HG03108 (cell line): ENCODE measurements around the gene ZNF638.
"Not testable (repeated sequence)": the region's sequence is repeated elsewhere in the genome, so short reads cannot be mapped to it uniquely, and the experiment has no call there.

Source experiments
- ATAC-seq: cut with Tn5 transposase; IDR thresholded peaks from one replicate; pipeline ENCODE4 v1.9.1; 2021; ENCODE audit warnings: moderate library complexity; ENCODE audit not compliant: unreplicated experiment

ZNF638 gene

DNA sequence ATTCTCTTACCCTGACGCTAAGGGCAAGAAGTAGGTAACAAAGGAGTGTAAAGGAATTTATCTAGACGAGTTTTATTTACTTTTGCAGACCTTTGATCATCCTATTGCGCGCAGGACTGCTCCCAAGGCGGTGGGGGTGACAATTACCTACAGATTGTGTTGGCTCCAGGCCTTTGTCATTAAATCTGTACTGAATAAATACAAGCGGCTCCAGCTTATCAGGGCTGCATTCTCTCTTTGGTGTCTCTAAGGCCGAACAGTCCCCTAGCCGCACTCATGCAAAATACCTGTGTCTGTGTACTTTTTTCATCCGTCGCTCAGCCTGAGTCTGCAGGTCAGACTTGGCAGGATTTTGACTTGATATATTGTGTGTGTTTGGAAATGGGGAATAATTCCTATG, 63.9 kb downstream of the ZNF638 start:
- no peak for ATAC-seq

- no peak for ATAC-seq
These were observed 70.8 kb downstream of the ZNF638 start for GRCh38 chr2:71402427-71402826.

DNA sequence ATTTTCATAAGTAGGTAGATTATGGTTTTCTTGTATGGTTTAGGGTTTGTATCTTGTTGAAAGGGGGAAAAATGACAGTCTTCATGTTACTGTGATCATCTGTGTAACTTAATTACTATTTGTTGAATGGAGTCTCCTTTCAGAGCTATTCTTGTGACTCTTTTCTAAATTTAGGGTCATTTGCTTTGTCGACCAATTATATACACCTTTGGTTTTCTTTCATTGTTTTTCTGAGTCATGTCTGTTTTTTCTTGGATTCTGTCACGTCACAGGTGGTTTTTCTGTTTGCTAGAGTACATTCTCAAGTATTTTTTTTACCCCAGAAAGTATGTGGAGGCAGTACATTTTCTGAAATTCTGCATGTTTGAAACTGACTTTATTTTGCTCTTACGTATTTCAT, 78.0 kb downstream of the ZNF638 start:
- ATAC-seq = no peak

GRCh38 chr2:71410696-71411095, 79.1 kb downstream of the ZNF638 start:
- ATAC-seq = no peak

GRCh38 chr2:71416866-71417265, 85.3 kb downstream of the ZNF638 start:
- not testable (repeated sequence) for ATAC-seq

DNA sequence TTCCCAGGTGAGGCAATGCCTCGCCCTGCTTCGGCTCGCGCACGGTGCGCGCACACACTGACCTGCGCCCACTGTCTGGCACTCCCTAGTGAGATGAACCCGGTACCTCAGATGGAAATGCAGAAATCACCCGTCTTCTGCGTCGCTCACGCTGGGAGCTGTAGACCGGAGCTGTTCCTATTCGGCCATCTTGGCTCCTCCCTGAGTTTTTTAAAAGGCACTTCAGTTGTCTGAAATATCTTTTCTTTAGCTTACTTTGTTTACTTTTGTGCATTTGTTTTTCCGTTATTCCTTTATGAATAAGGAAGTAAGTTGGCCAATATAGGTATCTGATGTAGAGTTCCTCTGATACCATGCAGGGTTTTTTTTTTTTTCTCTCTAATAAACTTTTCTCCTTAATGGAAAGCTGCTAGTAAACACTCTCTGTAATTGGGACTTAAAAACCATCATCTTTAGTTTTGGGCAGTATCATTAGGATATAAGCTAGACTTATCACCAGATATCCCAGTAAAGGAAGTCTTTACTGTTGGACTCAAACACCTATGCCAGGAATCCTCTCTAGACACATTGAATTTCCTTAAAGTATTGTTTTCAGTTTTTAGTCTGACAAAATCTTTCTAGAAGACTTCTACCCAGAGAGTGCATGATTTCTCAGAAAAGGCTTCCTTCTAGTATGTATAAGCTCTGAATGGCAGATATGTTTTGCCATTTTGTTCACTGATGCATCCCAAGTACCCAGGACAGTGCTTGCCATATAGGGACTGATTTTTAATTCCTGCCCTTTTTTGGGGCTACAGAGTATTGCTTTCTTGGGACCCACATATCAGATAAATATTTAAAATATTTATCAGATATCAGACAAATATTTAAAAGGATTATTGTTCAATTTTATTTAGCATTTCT, 86.0 kb downstream of the ZNF638 start:
- ATAC-seq = no peak

GRCh38 chr2:71419145-71419544, 87.6 kb downstream of the ZNF638 start:
- no peak for ATAC-seq

DNA sequence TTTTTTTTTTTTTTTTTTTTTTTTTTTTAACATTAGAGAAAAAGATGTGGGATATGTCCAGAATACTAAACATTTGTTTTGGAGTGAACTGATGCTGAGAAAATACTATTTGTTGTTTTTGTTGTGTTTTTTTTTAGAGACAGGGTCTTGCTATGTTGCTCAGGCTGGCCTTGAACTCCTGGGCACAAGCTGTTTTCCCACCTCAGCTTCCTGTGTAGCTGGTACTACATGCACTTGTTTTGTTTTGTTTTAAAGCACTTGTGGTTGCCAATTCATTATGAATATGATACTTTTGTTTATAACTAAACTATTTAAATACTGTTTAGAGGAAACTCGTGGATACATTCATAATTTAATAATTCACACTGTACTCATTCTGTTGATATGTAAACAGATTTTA, 88.4 kb downstream of the ZNF638 start:
- ATAC-seq = no peak

DNA sequence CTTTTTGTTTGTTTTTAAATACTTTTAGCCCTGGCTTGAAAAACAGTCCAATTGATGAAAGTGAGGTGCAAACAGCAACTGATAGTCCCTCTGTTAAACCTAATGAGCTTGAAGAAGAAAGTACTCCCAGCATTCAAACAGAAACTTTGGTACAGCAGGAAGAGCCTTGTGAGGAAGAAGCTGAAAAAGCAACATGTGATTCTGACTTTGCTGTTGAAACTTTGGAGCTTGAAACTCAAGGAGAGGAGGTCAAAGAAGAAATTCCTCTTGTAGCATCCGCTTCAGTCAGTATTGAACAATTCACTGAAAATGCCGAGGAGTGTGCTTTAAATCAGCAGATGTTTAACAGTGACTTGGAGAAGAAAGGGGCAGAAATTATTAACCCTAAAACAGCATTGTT, 91.2 kb downstream of the ZNF638 start:
- no peak for ATAC-seq

GRCh38 chr2:71423817-71424420, 92.3 kb downstream of the ZNF638 start:
- no peak for ATAC-seq

- no peak for ATAC-seq
These were observed 95.1 kb downstream of the ZNF638 start for GRCh38 chr2:71426721-71427120.

DNA sequence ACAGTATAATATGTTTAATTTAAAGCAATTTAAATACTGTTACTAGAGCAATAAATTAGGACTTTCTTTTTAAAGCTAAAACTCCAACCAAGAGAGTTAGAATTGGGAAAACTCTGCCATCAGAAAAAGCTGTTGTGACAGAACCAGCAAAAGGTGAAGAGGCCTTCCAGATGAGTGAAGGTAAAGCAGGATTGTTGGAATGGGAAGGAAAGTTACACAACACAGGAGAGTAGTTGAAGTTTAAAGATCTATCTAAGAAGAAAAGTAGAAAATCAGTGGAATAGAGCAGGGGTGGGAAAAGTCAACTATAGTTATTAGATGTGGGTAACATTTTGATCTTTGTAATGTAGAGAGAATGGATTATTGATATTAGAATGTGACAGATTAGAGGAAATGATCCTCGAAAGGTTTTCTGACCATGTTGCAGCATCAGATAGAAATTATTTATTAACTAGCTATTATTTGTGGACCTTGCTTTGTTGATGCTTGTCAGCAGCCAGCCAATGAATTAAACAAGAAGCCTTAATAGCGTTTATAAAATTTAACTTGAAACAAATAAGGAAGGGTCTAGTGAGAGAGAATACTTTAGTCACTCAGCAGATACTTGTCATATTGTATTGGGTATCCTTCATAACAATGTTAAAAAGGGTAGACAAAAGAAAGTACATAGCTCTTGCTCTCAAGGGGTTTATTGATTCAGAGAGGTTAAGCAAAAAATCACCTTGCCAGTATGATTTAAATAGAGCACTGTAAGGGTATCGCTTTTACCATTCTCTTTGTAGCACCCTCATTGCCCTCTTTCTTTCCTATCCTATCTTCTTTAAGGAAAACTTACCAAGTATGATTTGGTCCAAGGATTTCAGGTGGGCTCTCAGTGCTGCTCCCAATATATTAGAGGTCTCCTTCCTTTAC, 97.1 kb downstream of the ZNF638 start:
- no peak for ATAC-seq

GRCh38 chr2:71445142-71445541, 113.6 kb downstream of the ZNF638 start:
- ATAC-seq = not testable (repeated sequence)

DNA sequence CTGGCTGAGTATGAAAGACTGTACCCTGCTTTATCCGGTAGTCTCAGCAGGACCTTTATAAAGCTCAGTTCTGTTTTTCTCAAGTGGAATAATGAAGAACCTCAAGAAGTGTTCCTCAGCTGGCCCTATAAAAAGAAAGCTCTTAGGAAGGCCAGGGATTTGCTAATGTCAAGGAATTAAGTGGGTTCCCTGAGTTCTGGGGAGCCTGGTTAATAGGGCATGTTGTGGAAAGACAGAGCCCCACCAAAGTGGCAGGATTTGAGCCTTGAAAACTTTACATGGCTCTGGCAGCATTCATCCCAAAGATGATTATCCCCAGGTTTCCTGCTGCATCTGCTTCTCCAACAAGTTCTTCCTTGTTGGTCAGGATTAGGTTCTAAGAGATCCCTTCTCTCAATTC, 114.9 kb downstream of the ZNF638 start:
- ATAC-seq = no peak

- no peak for ATAC-seq
These were observed 117.8 kb downstream of the ZNF638 start for GRCh38 chr2:71449343-71449742.

GRCh38 chr2:71451705-71452104, 120.1 kb downstream of the ZNF638 start:
- ATAC-seq = no peak

DNA sequence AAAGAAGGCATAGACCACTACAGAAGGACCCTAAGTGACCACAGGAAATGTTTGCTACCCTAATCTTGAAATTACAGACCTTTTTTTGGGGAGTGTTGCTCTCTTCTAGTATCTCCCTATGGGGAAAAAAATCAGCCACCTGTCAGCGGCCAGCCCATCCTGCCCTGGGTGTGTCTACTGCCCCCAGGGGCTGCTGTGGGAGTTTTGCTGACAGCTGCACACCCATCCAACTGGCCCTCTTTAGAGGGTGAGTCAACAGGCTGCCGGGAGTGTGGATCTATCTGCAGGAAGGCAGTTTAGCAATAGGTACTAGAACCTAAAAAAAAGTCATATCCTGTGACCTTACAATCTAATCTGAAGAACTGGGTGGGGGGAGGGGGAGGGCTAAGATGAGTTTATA, 121.0 kb downstream of the ZNF638 start:
- no peak for ATAC-seq

GRCh38 chr2:71453404-71454220, 122.0 kb downstream of the ZNF638 start, which contains the start of gene DYSF:
DYSF (plus strand) TSS chr2:71453561.
- no peak for ATAC-seq

DNA sequence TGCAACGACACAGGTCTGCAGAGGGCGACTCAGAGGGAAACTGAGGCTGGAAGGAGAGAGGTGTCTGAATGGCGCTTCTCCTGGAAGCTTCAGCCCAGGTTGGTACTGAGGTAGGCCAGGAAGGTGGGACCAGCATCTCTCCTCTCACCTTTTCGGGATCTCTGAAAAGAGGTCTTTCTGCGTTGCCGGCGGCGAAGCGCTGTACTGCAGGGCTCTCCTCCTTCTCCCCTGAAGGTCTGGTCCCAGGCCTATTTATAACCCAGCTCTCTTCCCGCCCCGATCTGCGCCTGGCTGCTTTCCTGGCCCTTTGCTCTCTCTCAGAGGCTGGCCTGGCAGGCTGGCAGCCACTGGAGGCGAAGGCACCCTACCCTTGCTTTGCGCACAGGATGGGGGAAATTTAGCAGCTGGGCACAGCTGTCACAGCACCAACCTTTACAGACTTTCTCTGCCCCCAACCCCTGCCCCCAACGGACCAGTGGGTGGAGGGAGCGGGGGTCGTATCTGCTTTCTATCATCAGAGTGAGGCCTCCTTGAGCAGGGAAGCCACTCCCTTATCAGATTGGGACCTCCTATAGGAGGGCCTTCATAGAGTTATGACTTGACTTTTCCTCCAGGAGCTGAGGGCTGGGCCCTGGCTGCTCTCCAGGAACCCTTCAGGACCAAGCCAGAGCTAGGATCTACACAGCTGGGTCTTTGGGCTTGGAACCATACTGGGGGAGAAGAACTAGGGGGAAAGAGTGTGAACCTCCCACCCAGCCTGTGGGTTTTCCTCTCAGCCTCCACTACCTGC, 122.8 kb downstream of the ZNF638 start:
- no peak for ATAC-seq
